ENCODE measurements around the gene UPB1.
"Not testable (repeated sequence)": the region's sequence is repeated elsewhere in the genome, so short reads cannot be mapped to it uniquely, and the experiment has no call there.

The UPB1 gene

GRCh38 chr22:24535348-24535747 is 40.2 kb downstream of the UPB1 start:
- no peak for DNase-seq

GRCh38 chr22:24536089-24536488 is 41.0 kb downstream of the UPB1 start:
- DNase-seq: no peak

- no peak for DNase-seq
These were observed 45.3 kb downstream of the UPB1 start for GRCh38 chr22:24540470-24540869.

DNA sequence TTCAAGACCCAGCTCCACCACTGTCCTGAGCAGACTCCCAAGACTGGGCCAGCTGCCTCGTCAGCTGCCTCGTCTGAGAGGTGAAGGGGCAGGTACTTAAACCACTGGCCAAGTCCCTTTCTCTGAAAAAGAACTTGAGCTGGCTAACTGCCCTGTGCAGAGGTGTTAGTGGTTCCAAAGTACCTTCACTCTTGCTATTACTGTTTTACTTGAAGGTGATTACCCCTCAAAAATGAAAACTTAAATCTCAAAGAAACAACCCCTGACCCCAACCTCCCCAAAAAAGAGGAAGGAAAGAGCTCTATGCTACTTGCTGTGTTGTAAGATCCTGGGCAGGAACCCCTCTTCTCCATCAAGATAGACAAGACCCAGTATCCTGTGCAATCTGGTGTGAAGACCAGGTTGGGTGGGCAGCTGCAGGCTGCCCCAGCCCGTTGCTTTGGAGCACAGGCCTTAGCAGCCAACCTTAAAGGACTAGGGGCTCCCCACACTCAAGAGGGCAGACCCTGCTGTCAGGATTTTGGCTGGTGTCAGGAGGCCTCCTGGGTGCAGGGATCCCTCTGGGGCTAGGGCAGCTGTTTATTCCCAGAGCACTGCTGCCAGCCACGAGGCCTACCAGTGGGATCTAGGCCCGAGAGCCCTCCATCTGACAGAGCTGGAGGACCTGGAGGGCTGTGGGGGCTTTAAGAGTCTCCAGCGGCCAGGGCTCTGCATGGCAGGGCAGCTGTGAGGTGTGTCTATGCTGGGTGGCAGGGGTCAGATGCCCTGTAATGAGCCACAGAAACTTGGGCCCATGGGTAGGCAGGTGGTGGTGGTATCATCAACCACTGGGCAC is 46.8 kb downstream of the UPB1 start:
- no peak for DNase-seq

DNA sequence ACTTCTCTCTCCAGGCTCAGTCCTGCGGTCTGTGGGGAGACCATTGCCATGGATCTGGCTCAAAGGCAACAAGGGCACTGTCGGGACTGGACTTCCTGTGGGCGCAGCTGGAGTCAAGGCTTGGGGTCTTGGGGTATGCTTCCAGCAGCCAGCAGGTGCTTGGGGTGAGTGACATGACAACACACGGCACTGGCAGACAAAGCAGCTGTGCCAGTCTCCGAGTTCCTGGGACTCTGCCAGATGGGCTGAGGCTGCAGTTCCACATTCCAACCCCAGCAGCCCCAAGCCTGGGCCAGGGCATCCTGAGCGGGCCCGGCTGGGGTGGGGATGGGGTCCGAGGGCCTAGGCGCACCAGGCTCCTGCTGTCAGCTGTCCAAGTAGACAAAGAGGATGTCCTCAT is 47.5 kb downstream of the UPB1 start:
- DNase-seq: no peak

- no peak for DNase-seq
These were observed 48.1 kb downstream of the UPB1 start for GRCh38 chr22:24543185-24543601.

DNA sequence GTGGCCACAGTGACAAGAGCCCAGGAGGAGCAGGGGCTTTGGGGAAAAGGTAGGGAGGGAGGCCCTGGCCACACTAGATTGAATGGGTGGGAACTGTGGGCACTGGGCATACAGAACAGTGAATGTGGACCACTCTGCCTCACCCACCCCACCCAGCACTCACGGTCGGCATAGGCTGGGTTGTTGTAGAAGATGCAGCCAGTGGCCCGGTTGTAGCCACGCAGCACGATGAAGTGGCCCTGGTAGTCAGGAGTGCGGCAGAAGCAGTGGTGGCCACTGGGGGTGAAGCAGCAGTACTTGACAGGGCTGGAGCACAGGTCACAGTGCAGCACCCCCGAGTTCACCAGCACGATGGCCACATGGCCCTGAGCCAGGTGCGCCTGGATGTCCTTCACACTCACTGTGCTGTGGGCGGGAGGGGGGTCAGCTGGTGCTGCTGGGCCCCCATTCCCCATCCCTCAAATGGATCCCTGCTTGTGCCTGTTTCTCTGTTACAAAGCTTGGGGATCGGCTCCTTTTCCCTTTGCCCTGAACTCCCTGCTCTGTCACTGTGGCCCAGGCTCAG is 48.6 kb downstream of the UPB1 start:
- DNase-seq: no peak

DNA sequence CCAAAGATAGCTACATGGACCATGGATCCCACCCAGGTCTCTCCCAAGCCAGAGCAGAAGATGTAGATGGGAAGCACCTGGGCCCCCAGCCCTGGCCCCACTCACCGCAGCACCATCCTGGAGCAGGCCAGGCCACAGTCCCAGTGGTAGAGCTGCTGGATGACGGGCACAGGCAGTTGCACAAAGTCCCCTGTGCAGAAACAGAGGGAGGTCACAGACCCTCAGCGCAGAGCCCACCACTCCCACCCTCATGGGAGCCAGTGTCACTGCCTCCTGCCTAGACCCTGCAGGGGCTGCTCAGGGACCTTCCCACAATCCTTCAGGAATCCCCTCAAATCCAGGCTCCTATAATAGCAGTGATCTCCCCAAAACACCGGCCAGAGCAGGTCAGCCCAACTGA is 53.7 kb downstream of the UPB1 start:
- DNase-seq: no peak

- DNase-seq: no peak
These were observed 55.1 kb downstream of the UPB1 start for GRCh38 chr22:24550028-24550901.

DNA sequence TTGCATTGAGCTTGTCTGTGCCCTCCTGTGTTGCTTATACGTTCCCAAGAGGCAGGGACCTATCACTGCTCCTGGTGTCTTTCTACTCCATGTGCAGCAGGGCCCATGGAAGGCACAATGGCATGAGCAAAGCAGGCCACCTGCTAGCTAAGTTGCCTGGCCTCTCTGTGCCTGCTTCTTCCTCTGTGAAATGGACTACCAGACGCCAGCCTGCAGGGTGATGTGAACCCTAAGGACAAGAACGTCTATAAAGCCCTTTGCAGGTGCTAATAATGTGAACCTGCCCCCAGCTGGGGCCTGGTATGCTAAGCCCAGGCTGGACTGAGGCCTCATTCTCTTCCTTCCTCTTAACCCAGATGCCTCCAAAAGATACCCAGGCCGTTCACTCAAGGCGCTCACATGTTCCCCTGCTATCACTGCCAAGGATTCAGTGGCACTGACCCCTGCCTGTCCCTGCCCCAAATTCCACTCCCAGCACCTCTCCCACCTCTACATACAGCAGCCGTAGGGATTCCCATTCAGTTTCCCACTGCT is 55.8 kb downstream of the UPB1 start:
- no peak for DNase-seq

DNA sequence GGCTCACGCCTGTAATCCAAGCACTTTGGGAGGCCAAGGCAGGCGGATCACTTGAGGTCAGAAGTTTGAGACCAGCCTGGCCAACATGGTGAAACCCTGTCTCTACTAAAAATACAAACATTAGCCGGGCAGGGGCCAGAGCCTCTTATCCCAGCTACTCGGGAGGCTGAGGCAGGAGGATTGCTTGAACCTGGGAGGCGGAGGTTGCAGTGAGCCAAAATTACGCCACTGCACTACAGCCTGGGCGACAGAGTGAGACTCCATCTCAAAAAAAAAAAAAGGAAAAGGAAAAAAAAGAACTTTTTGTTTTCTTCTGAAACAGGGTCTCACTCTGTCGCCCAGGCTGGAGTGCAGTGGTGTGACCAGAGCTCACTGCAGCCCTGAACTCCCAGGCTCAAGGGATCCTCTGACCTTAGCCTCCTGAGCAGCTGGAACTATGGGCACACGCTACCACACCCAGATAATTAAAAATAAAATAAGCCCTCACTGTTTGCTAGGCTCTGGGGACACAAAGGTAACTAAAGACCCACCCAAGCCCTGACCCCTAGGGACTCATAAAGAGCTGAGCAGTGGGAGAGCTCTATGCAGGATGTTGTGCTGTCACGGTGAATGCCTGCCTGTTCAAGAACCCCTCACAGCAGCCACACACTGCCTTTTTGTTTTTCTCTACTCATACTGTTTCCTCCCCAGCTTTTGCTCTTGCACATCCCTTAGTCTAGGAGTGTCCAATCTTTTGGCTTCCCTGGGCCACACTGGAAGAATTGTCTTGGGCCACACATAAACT is 57.6 kb downstream of the UPB1 start:
- not testable (repeated sequence) for DNase-seq

DNA sequence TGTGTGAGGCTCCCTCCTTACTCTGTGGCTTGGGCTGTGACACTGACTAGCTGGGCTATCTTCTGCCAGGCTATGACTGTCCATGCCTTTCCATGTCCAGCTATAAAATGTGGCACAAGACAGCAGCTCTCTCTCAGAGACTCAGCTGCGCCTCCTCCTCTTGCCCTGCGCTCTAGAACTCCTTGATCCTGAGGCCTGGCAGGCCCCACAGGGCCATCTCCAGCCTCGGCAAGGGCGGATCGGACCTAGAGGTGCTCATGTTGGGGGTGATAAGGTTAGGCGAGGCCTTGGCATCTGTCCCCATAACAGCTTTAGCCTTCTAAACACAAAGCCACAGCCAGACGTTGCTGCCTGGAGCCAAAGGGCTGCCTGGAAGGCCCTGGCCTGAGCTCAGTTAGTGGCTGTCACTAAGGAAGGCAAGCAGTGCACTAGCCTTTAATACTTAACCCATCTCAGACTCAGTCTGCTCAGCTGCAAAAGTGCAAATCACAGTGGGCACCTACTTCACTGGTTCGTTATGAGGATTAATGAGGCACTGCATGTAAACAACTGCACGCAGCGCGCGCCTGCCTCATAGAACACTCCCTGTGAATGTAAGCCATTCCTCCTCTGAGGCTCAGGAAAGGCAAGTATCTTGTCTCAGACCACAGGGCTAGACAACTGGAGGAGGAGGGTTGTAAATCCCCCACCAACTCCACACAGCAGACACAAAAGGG is 58.6 kb downstream of the UPB1 start:
- no peak for DNase-seq

GRCh38 chr22:24554313-24555164 is 59.4 kb downstream of the UPB1 start, which contains the start of gene GUCD1:
GUCD1 (minus strand) TSS chr22:24555138; CDS start chr22:24554991, 147 bp downstream.
- DNase-seq: no peak

- DNase-seq: peak; percentile 93
These were observed 60.3 kb downstream of the UPB1 start, which contains the start of gene SNRPD3 for GRCh38 chr22:24555165-24556039. SNRPD3 (plus strand) TSS chr22:24555999; CDS start chr22:24557675, 1,676 bp downstream.

GRCh38 chr22:24559471-24559870 is 64.3 kb downstream of the UPB1 start:
- DNase-seq: no peak

DNA sequence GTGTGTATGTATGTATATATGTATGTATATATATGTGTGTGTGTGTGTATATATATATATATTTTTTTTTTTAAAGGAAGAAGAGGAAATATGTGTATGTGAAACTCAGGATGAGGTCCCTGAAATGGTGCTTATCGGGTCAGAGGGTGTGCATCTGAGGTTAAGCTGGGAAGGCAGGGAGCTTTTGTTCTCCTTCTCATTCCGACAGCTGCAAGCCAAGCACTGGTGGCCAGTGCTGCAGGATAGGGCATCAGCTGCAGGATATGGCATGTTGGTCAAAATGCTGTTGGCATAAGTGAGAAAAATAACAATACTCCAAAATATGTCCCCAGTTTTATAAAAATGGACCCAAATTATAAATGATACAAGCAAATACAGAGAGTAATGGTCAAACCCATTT is 68.1 kb downstream of the UPB1 start:
- no peak for DNase-seq

- DNase-seq: no peak
These were observed 69.4 kb downstream of the UPB1 start for GRCh38 chr22:24564376-24565058.

GRCh38 chr22:24565077-24565476 is 69.9 kb downstream of the UPB1 start:
- DNase-seq: no peak
